GM18909 (cell line): ENCODE measurements around the gene ERC1.
"Not testable (repeated sequence)": the region's sequence is repeated elsewhere in the genome, so short reads cannot be mapped to it uniquely, and the experiment has no call there.

Source experiments
- ATAC-seq: cut with Tn5 transposase; IDR thresholded peaks from one replicate; pipeline ENCODE4 v1.9.1; 2021; ENCODE audit warnings: mild to moderate bottlenecking; ENCODE audit not compliant: unreplicated experiment, poor library complexity

ERC1 gene

DNA sequence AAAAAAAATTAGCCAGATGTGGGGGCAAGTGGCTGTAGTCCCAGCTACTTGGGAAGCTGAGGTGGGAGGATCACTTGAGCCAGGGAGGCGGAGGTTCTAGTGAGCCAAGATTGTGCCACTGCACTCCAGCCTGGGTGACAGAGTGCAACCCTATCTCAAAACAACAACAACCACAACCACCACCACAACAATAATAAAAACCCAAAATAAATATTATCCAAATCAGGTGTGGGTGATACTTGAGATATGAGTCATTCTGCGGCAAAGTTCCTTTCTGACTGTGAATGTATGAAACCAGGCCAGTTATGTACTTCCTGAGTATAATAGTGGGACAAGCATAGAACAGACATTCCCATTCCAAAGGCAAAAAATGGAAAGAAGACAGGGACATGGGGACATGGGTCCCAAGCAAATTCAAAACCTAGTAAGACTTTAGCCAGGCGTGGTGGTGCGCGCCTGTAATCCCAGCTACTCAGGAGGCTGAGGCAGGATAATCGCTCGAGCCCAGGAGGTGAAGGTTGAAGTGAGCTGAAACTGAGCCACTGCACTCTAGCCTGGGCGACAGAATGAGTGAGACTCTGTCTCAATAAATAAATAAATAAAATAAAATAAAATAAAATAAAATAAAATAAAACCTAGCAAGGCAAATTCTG lies 9.7 kb upstream of the ERC1 start:
- ATAC-seq, result no peak

DNA sequence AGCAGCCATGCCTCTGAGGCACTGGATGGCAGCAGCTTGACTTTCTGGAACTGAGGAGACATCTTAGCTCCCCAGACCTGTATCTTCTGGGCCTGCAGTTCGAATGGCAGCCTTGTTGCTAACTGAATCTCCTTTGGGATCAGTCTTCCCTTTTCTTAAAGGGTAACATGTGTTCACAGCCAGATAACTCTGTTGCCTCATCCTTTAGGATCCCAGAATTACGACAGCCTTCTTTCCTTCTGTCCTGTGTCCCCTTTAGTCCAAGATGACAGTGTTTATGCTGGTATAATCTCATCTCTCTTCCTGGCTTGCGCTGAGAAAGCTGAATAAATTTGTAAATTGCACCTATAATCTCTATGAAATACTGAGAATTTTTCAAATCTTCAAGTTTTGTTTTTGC lies 9.1 kb upstream of the ERC1 start:
- ATAC-seq, result no peak

DNA sequence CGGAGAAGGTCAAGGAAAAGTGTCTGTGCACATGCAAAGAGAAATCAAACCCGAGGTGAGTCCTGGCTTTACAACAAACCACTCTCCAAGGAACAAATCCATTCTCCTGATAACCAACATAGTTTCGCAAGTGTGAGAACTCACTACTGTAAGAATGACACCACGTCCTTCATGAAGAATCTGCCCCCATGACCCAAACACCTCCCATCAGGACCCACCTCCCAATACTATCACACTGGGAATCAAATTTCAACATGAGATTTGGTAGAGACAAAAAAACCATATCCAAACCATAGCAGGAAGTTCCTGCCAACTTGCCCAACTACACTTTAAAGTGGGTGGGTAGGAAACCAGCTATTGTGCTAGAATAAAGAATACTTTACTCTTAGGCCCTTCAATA lies 2.4 kb upstream of the ERC1 start:
- ATAC-seq, result no peak

DNA sequence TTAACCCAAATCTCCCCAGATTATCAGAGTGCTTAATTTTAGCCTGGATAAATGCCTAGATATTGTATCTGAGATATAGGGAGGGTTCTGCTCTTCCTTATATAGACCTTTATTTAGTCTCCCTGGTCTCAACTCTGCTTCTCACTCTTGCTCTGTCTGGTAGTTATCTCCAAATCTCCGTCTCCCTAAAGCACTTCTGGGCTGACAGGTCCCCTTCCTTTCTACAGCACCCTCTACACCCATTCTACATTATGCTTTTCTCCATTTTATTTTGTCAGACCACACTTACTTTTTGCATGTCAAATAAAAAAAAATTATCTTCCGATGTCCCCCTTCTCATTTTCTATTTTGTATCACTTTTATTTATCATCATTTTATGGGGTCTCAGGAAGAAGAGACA lies 2.0 kb upstream of the ERC1 start:
- ATAC-seq, result no peak

DNA sequence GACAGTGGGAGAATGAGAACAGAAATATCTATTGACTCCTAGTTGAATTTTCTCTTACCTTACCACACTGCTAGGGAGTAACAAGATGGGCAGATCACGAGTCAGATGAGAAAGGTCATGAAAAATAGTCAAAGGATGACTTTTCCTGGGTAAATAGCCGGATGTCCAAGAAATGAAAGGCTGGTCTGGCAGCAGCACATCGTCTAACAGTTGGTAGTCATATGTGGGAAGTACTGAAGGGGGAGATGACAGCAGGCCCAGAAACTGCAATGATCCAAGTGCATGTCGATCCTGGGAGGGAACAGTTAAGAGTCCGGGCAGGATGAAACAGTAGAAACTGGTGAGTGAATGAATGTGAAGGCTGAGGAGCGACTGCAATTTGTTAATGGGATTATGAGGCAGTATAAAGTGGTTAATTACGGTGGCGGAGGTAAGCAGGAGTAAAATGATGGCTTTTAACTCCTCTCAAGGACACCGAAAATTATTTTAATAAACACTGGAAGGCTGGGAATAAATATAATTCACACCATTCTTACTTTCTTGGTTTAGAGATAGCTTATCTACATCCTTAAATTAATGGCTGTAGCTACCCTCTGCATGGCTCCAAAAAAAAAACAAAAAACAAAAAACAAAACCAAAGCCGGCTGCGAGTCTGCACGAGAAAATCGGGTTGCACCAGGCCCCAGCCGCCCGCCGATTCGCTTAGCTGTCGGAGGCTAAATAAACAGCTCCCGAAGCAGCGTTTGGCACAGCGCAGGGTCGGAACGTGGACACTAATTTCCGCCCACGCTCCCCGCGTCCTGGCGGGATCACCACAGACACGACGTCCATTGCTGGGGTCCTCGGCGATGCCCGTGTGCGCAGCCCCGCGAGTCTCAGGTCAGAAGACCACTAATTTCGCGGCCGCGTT lies 1.0 kb upstream of the ERC1 start:
- peak; percentile 22 for ATAC-seq

DNA sequence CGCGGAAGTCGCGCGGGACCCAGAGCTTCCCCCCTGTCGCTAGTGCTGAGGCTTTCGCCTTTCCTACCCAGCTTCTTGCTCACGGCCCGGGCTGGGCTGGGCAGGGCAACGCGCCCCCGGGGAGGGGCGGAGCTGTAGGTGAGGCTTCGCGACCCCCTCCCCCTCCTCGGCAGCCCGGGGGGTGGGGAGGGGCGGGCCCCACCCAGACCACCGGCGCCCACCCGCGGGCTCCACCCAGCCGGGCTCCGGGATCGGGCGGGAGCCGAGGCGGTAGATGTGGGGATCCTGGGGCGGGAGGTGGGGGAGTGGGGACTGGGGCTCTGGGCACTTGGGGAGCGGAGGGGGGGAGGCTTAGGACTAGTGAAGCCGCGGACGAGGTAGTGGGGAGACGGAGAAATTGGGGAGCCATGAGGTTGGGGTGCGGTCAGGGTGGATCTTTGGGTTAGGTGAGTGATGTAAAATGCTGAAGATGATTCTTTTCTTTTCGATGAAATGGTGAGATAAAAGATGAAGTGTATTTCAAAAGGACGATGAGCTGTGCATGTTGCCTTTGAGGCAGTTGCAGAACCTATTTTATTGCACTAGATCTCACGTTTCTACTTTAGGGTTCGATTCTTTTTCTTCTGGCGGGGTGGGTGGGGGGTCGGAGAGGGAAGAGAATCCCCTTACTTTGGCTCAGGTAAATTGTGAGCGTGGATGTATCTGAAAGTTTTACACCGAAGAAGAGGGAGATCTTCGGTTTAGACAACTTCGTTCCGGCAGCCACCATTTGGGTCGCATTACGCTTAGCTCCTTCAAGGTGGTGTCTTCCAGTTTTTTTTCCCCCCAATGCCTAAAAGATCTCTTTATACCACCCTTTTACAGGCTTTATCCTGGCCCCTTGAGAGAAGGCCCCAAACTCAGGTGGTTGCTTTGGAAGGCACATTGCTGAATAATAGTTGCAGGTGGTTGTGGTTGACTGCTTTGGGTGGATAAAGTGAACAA lies 619 bp downstream of the ERC1 start:
- ATAC-seq, result peak; percentile 53

DNA sequence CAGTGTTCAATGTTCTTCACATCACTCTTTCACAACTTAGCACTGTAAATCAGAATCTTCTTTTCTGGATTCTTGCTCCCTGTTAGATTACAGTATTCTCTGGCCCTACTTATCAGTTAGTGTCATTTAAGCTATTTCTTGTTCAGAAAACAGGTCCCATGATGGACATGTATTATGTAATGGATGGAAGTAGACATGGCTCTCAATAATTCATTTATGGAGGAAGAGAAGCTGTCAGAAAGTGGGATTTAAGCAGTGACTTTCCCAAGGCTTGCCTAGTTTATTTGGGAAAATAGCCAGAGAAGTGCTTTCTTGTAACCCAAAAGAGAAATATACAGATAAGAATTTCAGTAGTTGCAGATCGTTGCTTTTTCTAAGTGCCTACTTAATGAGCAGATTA lies 1.6 kb downstream of the ERC1 start:
- ATAC-seq, result no peak

DNA sequence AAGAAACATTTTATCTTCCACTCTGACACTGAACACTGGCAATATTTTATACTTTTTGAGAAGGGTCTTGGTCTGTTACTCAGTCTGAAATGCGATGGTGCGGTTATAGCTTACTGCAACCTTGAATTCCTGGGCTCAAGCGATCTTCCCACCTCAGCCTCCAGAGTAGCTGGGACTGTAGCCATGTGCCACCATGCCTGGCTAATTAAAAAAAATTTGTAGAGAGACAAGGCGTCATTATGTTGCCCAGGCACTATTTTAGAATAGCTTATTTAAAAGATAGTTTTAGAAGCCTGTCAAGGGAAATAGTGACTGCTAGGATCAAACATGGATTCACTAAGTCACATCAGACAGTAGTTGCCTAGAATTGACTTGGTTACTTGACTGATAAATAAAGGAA lies 5.9 kb downstream of the ERC1 start:
- ATAC-seq, result no peak

DNA sequence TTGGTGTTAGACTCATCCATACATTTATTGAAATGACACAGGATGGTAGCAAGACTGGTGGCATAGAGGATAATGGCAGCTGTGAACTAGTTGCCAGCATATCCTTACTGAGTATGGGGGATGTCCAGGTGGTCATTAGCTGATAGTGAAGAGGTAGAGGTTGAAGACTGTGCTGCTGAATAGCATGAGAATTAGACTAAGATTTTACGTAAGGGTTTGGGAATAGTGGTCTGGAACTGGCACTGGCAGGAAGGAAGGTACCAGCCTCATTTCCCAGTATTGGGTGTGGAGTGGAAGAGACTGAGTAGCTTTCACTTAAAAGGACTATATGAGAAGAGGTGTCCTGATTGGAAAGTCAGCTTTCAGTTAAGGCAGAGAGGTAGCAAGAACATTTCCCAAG lies 6.5 kb downstream of the ERC1 start:
- ATAC-seq, result no peak

DNA sequence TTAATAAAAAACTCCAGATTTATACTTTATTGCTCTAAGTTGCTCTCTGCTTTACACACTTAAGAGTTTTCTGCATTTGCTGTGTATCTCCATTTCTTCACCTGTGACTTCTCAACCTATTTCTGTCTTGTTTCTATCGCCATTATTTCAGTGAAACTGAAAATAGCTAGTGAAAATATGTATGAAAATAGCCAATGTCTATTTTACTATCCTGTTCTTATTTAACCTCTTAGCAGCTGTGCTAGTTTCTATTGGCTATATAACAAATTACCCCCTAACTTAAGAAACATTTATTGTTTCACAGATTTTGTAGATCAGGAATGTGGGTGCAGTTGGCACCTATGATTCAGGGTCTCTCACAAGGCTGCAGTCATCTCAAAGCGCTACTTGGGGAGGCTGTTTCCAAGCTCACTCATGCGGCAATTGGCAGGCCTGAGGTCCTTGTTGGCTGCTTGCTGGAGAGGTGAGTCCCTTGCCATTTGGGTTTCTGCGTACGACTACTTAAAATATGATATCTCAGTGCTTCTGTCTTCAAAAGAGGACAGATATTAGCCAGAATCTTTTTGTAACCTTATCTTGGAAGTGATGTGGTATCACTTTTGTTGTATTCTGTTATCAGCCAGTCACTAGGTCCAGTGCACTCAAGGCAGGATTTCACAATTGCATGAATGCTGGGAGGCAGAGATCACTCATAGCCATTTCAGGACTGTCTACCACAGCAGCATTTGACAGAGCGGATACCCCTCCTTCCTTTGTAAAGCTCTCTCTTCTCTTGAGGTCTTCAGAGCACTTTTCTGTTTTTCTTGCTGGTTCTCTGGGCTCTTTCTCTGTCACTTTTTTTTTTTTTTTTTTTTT lies 7.2 kb downstream of the ERC1 start:
- ATAC-seq, result no peak

DNA sequence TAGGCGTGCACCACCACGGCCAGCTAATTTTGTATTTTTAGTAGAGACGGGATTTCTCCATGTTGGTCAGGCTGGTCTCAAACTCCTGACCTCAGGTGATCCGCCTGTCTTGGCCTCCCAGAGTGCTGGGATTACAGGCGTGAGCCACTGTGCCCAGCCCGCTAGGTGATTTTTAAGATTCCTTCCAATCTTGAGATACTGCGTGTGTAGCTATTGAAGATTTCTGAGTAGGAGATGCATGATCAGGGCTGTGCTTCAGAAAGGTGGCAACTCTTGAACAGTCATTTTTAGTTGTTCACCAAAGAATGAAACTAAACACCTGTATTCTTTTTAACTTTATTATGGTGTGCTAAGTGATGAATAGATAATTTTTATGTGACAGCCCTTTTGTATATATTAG lies 8.7 kb downstream of the ERC1 start:
- not testable (repeated sequence) for ATAC-seq

DNA sequence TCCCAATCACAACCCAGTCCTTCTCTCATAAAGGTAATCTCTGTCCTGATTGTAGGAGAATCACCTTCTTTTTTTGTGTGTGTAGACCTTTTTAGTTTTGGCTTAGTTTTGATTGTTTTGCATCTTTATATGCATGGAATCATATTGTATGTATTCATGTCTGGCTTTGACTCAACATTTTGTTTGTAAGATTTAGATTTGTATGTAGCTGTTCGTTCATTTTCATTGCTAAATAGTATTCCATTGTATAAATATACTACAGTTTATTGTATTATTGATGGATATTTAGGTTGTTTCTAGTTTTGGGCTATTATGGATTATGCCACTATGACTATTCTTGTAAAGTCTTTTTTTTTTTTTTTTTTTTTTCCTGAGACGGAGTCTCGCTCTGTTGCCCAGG lies 10.5 kb downstream of the ERC1 start:
- no peak for ATAC-seq

DNA sequence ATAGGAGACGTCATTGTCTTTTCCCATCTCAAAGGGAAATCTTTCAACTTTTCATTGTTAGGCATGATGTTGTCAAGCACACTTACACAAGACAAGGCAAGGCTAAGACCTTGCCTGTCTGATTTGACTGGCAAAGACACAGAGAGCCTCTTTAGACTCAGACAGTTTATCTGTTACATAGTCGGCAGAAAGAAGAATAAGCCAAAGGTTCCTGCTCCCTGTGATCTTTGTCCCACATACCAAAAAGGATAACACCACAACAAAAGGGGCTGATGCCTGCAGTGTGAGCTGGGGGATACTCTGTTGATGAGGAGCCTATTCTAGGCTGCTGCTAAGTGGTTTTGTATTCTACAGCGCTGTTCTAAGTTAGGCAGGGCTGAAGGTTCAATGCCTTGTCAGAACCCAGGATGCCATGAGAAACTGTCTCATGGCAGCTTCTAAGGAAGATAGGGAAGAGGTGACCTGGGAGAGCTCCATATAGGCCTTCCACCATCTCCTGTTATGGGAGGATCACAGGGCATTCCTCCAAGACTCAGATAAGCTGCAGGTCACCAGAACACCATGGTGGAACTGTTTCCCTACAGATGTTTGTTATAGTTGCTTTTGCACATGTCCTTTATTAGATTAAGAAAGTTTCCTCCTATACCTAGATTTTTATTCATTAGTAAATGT lies 12.7 kb downstream of the ERC1 start:
- no peak for ATAC-seq

DNA sequence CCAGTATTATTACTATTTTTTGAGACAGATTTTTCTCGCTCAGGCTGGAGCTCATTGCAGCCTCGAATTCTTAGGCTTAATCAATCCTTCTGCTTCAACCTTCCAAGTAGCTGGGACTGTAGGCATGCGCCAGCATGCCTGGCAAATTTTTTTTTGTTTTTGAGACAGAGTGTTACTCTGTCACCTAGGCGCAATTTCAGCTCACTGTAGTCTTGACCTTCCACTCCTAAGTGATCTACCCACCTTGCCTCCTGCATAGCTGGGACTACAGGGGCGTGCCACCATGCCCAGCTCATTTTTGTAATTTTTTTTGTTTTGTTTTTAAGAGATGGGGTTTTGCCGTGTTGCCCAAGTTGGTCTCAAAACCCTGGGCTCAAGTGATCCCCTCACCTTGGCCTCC lies 15.2 kb downstream of the ERC1 start:
- ATAC-seq, result no peak

DNA sequence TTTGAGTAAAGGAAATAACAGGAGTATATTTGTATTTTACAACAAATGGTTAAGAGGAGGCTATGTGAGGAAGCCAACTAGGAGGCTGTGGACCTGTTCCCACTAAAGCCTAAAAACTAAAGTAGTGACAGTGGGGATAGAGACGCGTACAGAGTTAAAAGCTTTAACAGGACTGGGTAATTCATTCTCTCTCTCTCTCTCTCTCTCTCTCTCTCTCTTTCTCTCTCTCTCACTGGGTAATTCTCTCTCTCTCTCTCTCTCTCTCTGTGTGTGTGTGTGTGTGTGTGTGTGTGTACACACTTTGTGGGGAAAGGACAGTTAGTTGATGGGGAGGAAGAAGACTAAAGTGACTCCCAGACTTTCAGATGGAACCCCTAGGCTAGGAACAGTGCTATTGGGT lies 16.3 kb downstream of the ERC1 start:
- no peak for ATAC-seq

DNA sequence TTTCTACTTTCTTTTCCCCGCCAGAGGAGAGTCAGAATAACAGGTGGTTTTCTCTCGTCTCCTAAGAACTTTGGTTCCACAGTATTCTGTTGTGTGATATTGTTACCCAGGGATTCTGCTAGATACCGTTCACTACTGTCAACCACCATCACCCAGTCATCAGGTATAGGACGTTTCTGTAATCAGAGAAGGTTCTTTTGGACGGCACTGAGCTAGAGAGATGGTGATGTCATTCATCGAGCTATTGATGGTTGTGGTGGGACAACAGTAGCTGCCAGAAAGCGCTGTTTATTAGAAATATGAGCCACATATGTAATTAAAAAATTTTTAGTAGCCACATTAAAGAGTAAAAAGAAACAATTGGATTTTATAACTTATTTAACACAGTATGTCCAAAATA lies 17.0 kb downstream of the ERC1 start:
- ATAC-seq, result no peak

DNA sequence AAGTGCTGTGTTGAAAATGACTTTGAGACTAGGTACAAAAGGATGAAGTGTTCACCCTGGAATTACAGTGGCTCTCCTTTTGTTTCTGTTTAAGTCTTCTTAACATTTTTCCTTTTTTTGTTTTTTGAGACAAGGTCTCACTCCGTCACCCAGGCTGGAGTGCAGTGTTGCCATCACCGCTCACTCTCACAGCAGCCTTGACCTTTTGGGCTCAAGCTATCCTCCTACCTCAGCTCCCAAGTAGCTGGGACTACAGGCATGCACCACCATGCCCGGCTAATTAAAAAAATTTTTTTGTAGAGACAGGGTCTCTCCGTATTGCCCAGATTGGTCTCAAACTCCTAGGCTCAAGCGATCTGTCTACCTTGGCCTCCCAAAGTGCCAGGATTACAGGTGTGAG lies 20.1 kb downstream of the ERC1 start:
- ATAC-seq, result no peak

DNA sequence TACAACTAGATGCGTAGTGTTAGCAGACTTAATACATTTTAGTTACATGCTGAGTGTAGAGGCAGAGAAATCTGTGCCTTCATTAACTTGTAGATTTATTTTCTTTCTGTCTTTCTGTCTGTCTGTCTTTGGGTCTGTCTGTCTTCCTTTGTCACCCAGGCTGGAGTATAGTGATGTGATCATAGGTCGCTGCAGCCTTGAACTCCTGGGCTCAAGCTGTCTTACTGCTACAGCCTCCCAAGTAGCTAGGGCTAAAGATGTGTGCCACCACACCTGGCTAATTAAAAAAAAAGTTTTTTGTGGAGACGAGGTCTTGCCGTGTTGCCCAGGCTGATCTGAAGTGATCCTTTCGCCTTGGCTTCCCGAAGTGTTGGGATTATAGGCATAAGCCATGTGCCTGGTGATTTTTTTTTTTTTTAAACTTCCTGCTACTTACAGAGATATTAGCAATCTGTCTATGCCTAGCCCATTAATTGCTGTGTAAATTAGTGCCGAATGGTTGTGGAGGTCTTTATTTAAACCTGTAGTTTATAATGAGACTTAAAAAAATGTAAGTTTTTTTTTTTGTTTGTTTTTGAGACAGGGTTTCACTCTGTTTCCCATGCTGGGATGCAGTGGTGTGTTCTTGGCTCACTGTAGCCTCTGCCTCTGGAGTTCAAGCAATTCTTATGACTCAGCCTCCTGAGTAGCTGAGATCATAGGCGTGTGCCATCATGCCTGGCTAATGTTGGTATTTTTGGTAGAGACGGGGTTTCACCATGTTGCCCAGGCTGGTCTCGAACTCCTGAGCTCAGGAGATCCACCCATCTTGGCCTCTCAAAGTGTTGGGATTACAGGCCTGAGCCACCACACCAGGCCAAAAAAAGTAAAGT lies 22.8 kb downstream of the ERC1 start:
- no peak for ATAC-seq
